Measurements from ENCODE around the gene SLC8A1. TPM values are rescaled to one million over a fixed set of nuclear protein-coding genes. Genes with fewer than 3 reads are reported as not detected.
A peak's percentile ranks its signal among the peaks of the same experiment; 100 is the strongest.

SLC8A1 gene
- total RNA-seq, 1 donor from 2014 or later: 958 TPM

GRCh38 chr2:40243581-40244187 lies 208.2 kb downstream of the SLC8A1 start:
- ATAC-seq (ENCODE audit: poor library complexity): no peak
- intact Hi-C loops (cut with DNase I): no loop called here
- no peak for DNase-seq

- ATAC-seq (ENCODE audit: poor library complexity) (no peak), DNase-seq (no peak)
- intact Hi-C loops (cut with DNase I): no loop called here
Observed at GRCh38 chr2:40242315-40242714, 209.6 kb downstream of the SLC8A1 start.

- peak; percentile 90 for ATAC-seq (ENCODE audit: poor library complexity)
- peak; percentile 91 for DNase-seq
- intact Hi-C loops (cut with DNase I): no loop called here
Observed at GRCh38 chr2:40240070-40240469, 211.8 kb downstream of the SLC8A1 start.

GRCh38 chr2:40230707-40231432 lies 221.0 kb downstream of the SLC8A1 start:
- ATAC-seq (ENCODE audit: poor library complexity) (peak; percentile 25), DNase-seq (no peak)
- intact Hi-C loops (cut with DNase I): no loop called here

GRCh38 chr2:40230186-40230585 lies 221.7 kb downstream of the SLC8A1 start:
- no peak for DNase-seq
- ATAC-seq (ENCODE audit: poor library complexity): no peak
- intact Hi-C loops (cut with DNase I): no loop called here

- no peak for DNase-seq
Observed at GRCh38 chr2:40228310-40228709, 223.6 kb downstream of the SLC8A1 start.

GRCh38 chr2:40227210-40227609 lies 224.7 kb downstream of the SLC8A1 start:
- intact Hi-C loops (cut with DNase I): no loop called here
- DNase-seq (no peak), ATAC-seq (ENCODE audit: poor library complexity) (no peak)

More at GRCh38 chr2:40228310-40228709, 223.6 kb downstream of the SLC8A1 start:
- intact Hi-C loops (cut with DNase I): no loop called here
- peak; percentile 34 for ATAC-seq (ENCODE audit: poor library complexity)

GRCh38 chr2:40226637-40227036 lies 225.3 kb downstream of the SLC8A1 start:
- intact Hi-C loops (cut with DNase I): no loop called here
- DNase-seq (no peak), ATAC-seq (ENCODE audit: poor library complexity) (peak; percentile 32)

GRCh38 chr2:40225670-40226210 lies 226.2 kb downstream of the SLC8A1 start:
- no peak for DNase-seq
- ATAC-seq (ENCODE audit: poor library complexity): peak; percentile 60
- intact Hi-C loops (cut with DNase I): no loop called here

- intact Hi-C loops (cut with DNase I): no loop called here
- DNase-seq: no peak
- ATAC-seq (ENCODE audit: poor library complexity): no peak
Observed at GRCh38 chr2:40224318-40224717, 227.6 kb downstream of the SLC8A1 start.

- ATAC-seq (ENCODE audit: poor library complexity): peak; percentile 94
- DNase-seq: no peak
Observed at GRCh38 chr2:40220177-40220925, 231.5 kb downstream of the SLC8A1 start.

GRCh38 chr2:40219141-40219540 lies 232.7 kb downstream of the SLC8A1 start:
- no peak for DNase-seq
- intact Hi-C loops (cut with DNase I): no loop called here
- ATAC-seq (ENCODE audit: poor library complexity): peak; percentile 68

More at GRCh38 chr2:40220177-40220925, 231.5 kb downstream of the SLC8A1 start:
- intact Hi-C loops (cut with DNase I): no loop called here

GRCh38 chr2:40218679-40219078 lies 233.2 kb downstream of the SLC8A1 start:
- DNase-seq (peak; percentile 83), ATAC-seq (ENCODE audit: poor library complexity) (peak; percentile 64)
- intact Hi-C loops (cut with DNase I): no loop called here

- peak; percentile 42 for ATAC-seq (ENCODE audit: poor library complexity)
- intact Hi-C loops (cut with DNase I): no loop called here
Observed at GRCh38 chr2:40213619-40214018, 238.3 kb downstream of the SLC8A1 start.

GRCh38 chr2:40213071-40213470 lies 238.8 kb downstream of the SLC8A1 start:
- ATAC-seq (ENCODE audit: poor library complexity): peak; percentile 64
- intact Hi-C loops (cut with DNase I): no loop called here
- DNase-seq: no peak

More at GRCh38 chr2:40213619-40214018, 238.3 kb downstream of the SLC8A1 start:
- no peak for DNase-seq

- ATAC-seq (ENCODE audit: poor library complexity): no peak
- DNase-seq: no peak
- intact Hi-C loops (cut with DNase I): no loop called here
Observed at GRCh38 chr2:40210968-40211353, 240.9 kb downstream of the SLC8A1 start.

GRCh38 chr2:40210344-40210967 lies 241.4 kb downstream of the SLC8A1 start:
- DNase-seq (no peak), ATAC-seq (ENCODE audit: poor library complexity) (no peak)
- intact Hi-C loops (cut with DNase I): no loop called here

- DNase-seq: no peak
- intact Hi-C loops (cut with DNase I): no loop called here
- ATAC-seq (ENCODE audit: poor library complexity): no peak
Observed at GRCh38 chr2:40209761-40210160, 242.1 kb downstream of the SLC8A1 start.

GRCh38 chr2:40208463-40208862 lies 243.4 kb downstream of the SLC8A1 start:
- intact Hi-C loops (cut with DNase I): no loop called here
- ATAC-seq (ENCODE audit: poor library complexity) (no peak), DNase-seq (no peak)
